GM21576 (cell line): ENCODE measurements around the gene TCF4.

ENCODE experiments used
- ATAC-seq: cut with Tn5 transposase; IDR thresholded peaks from one replicate; pipeline ENCODE4 v1.9.1; 2021; ENCODE audit warnings: mild to moderate bottlenecking, moderate library complexity; ENCODE audit not compliant: unreplicated experiment

Gene TCF4

DNA sequence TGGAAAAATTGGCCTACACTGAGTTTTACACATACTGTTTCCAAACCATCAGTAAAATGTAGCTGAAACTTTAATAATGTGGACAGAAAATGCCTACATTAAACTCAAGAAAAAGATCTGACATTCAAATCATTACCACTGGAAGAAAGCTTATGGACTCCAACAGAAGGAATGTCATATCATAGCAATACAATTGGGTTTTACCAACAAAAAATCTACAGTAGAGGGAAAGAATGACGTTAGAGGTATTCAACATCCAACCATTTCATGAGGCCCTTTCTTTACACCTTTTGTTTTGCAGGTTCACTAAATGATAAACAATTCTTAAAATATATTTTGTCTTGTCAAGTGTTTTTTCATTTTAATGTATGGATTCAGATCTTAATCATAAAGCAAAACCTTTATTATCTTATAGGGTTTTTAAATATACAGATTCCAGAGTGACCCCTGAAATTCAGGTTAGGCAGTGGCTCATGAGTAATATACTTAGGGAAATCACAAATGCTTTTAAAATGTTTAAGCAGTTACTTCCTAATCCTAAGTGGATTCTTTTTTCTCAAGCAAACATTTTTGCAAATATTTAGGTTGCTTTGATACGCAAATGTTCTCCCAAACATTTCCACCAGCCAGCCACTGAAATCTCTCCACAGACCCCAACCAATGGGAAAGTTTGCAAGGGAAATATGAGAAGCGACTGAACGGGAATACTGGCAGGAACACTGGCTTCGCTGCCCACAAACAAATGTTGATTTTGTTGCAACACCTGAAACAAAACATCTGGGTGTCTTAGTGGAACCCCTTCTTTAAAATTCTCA lies 168.7 kb downstream of the TCF4 start:
- no peak for ATAC-seq

- no peak for ATAC-seq
Measured at GRCh38 chr18:55418439-55418838, 169.6 kb downstream of the TCF4 start.

- no peak for ATAC-seq
Measured at GRCh38 chr18:55416791-55417190, 171.2 kb downstream of the TCF4 start.

DNA sequence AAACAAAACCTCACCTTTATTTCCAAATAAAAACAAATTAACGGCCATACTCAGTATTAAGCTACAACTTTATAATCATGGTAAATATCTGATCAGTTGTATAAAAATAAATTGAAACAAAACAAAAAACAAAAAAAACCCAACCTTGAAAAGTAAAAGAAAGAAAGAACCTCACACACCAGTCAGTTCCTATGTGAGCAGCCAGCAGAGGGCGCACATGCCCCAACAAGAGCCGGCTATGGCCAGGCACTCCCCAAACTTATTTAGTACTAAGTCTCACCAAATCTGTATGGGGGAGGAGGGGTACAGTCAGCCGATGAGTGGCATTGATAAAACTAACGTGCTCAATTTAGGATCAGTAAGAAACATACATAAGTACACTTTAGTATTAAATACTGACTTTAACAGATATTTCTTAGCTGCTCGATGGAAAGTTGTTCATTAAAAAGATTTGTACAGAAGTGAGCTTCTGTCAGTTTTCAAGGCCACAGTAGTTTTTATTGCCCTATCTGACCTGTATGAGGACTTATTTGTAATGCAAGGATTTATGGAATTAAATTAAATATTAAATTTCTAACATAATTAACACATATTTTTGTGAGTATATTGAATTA lies 172.6 kb downstream of the TCF4 start:
- peak; percentile 88 for ATAC-seq

DNA sequence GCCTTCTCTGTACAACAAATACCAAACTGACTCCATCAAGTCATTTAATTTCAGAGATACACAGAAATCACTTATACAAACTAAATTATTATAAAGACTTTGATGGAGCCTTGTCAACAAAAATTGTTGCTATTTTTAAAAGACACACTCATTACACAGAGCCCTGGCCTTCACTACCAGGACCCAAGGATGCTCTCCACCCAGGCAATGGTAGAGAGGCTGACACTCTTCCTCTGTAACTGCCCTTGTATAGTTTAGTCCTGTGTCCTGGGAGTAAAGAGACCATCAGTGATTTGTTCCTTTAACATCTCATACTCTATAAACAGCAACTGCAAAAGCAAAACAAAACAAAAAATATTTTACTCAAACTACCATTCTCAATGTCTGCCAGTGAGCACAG lies 173.5 kb downstream of the TCF4 start:
- ATAC-seq, result no peak

DNA sequence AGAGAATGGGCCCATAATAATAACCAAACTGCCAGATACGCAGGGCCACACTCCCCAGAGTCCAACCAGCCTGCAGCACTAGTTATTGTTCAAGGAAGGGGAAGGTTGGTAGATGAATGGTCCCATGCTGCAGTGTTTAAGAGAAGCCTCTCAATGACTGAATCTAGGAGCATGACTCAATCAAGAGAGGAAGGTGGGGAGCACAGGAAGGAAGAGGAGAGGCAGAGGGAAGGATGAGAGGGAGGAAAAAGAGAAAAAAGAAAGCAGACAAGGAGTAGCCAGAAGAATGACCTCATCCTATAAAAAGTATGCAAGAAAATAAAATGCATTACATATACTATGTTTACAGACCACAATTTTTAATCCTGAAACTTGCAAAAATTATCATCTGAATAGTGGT lies 174.5 kb downstream of the TCF4 start:
- ATAC-seq, result no peak

DNA sequence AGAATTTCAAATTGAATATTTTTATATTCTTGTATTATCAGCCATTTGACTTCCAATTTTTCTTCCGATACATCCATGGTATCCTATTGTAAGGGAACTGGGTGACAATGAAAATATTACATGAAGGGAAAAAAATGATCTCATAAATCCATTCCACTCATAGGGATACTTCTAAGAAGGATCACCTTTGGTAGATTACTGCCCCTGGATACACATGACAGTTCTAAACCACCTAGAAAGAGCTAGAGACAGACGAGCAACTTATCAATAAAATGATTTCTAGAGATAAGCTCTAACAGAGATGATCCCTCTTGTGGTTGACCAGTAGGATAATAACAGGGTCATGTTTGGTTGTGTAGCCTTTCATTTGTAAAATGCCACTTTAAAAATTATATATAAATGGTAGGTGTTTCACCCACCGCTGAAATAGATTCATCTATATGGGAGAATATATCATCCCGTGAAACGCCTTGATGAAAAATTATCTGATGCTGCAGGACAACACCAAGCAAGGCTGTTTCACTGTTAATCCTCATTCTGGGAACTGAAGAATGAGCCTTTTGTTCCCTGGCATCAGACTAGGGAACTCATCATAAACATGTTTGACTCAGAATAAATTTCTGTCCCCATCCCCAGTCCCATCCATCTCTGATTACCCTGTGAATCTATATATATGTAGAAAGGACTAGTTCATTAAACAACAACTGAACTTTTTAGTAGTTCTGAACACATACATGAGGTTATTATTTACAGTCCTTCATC lies 180.0 kb downstream of the TCF4 start:
- ATAC-seq, result no peak

GRCh38 chr18:55407191-55407590 lies 180.8 kb downstream of the TCF4 start:
- no peak for ATAC-seq

- ATAC-seq, result no peak
Measured at GRCh38 chr18:55406451-55406991, 181.5 kb downstream of the TCF4 start.

GRCh38 chr18:55405893-55406406 lies 182.0 kb downstream of the TCF4 start:
- no peak for ATAC-seq

DNA sequence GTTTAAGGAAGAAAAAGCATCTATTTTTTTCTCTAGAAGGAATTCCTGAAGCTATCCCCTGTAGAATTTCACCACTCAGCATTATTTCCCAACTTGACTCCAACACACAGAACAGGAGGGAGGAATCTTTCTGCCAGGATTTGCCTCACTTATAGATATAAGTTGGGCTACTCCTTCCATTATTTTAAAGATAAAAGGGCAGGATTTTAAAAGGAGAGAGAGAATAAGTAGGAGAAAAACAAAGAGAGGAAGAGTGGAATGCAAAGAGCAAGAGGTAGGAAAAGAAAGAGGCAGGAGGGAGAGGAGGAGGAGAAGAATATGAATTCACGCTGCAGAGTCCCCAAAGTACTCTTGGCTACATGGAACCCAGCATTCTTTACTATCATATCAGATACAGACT lies 182.5 kb downstream of the TCF4 start:
- no peak for ATAC-seq

DNA sequence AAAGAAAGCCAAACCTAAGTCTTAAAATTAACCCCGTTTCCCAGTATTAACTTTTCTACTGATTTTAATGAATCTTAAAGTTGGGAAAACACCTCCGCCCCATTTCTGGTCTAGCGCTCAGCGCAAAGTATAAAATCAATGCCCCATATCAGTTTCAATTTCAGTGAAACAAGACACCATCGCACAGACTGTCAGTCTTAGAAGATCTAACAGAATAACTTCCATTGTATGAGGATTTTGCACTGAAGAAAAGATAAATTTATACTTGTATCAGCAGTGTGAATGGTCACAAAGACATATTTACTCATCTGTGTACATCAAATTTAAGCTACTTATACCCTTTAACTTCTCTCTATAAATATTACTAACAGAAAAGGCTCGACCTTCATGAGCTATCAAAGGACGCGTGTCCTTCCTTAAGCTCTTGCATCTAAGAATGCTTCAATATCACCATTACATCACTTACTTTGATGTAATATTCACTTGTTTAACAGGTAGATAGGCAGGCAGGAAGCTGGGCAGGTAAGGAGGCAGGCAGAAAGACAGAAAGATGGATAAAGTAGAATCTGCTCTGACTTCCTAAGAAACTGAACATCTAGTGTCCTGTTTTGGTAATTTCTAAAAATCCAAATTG lies 183.0 kb downstream of the TCF4 start:
- ATAC-seq, result no peak

DNA sequence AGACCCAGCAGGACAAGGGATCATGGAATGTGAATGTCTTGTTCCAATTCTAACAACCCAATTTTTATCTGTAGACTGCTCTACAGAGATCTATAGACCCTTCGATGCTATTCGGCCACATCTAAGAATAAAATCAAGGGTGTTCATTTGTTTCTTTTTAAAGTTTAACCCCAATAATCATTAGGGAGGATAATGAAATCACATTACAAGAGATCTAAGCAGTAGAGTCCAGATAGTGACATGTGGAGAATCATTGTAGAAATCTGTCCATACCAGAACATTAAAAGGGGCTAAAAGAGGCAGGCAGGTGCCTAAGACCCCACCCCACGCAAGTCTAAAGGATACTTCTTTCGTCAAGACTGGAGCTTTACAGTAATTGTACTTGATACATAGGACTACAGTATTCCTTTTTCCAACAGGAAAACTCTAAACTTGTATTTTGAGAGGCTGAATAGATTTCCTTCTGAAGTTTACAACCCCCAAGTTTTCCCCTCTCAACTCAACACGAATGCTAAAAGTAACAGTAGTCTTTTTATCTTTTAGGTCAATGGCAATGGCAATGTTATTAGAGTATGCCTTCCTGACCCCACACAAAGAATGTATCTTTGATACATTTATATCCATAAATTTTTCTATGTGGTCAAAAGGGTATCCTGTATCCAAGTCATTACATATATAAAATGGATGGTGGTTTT lies 183.7 kb downstream of the TCF4 start:
- no peak for ATAC-seq

- no peak for ATAC-seq
Measured at GRCh38 chr18:55403421-55403949, 184.5 kb downstream of the TCF4 start.

DNA sequence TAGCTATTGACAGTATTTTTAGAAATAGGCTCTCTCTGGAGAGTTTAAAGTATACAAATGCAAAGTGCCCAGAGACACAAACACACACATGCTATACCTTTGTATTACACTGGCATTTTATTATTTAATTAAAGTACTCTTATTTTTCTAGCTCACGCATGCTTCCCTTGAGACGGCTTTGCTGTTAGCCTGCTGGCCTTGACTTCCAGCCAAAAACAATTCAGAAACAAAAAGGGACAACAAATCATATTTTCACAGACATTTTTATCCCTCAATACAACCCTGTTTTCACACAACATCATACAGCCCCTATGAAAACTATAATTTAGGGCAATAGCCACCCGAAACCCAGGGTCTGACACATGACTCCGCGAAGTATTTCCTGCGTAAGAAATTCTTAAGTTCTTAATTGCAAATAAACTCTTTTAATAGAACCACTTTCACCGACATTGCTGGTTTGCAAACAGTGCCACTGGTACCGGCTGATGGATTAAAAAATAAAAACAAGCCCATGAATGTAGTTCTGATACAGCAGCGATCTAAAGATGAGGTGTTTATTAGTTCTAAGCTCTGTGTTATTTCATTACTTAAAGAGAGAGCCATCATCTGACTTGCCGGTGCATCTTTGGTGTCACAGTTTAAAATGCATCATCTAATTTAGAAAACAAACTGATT lies 185.1 kb downstream of the TCF4 start:
- ATAC-seq, result no peak

GRCh38 chr18:55401638-55402191 lies 186.3 kb downstream of the TCF4 start:
- no peak for ATAC-seq

DNA sequence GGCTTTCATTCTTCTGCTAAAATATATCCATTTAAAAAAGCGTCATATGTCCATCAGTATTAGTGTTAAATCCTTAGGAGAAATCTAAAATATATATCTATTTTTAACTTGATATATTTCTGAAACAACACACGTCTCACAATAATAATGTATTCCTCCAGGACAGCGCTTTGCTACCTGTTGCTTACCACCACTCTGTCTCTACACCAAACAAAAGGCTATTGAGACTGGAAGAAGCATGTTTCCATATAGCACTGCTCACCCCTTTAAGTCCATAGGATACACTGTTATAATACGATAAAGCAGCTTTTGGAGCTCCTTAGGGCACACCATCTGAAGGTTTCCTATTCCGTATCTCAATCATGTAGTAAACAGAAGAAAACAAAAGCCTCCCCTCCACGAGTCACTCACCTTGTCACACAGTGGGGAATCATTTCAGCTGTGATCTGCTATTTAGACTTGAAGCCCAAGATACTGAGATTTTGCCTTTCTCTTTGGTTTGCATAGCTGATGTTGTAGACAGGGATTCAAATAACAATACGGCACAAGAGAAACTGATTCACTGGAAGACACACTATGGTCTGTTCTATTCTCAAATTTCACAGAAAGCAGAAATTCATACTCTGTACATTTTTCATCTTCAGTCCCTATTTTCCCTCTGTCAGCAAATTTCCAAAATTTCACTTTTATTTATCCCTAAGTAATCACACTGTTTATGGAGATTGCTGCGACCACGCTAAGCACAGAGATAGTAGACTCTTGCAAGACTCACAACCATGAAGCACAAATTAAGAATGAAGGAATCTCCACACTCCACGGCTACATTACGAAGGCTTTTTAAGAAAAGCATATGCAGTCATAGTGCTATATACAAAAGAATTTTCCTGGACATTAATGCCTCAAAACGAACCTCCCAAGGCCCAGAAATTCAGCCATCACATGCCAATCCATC lies 187.1 kb downstream of the TCF4 start:
- no peak for ATAC-seq

DNA sequence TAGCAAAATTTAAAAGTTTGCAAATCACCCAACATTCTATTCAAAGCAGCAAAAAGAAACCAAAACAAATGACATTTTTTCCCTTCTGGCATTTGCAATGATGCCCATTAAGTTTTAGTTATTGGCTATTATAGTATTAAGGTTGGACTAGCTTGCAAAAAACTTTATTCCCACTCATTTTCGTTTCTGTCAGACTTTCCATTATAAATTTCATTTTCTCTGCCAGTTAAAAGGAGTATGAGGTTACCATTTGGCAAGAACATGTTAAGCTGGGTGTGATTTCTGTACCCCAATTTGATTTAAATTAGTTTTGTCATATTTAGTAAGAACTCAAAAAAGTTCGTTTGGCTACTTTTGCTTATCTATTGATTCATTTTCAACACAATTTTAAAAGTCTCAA lies 187.9 kb downstream of the TCF4 start:
- no peak for ATAC-seq
